HEK293 (cell line): ENCODE measurements around the gene CLTB.

Experiments
- CTCF ChIA-PET: fragments of 350-600 bp; formaldehyde crosslinking; extraction: SDS; loops from one replicate; lab custom pipeline; 2021; ENCODE audit warnings: antibody characterized with exemption; lab: Yijun Ruan, JAX
- POLR2A ChIA-PET: fragments of 300-600 bp; formaldehyde crosslinking; extraction: SDS; loops from one replicate; lab custom pipeline; 2020; ENCODE audit warnings: antibody characterized with exemption, inconsistent platforms; lab: Yijun Ruan, JAX
- H3K27ac ChIP-seq: fragments of 200-500 bp; sonication (Bioruptor generic); 2 replicates; pipeline ENCODE4 v1.5.1; 2014; ENCODE audit warnings: low read depth, low read length, control low read depth, inconsistent platforms; ENCODE audit errors: extremely low read depth
- H3K36me3 ChIP-seq, 2 experiments: fragments of 200-500 bp in 1 of 2; sonication (Bioruptor generic) in 1 of 2; 1 replicate in 1 of 2; 2 replicates in 1 of 2; pipeline ENCODE4 v1.5.1; 2014 to 2017; ENCODE audit warnings: inconsistent platforms in 2 of 2, low read length in 2 of 2; ENCODE audit not compliant: control insufficient read depth in 2 of 2, insufficient read depth in 1 of 2
- H3K4me1 ChIP-seq: fragments of 200-500 bp; sonication (Bioruptor generic); 2 replicates; pipeline ENCODE4 v1.5.1; 2014; ENCODE audit warnings: mild to moderate bottlenecking, low read length, inconsistent platforms; ENCODE audit not compliant: control insufficient read depth, insufficient read depth
- H3K4me3 ChIP-seq: 2 replicates; pipeline ENCODE4 v1.5.1; 2011; ENCODE audit warnings: low read depth, mild to moderate bottlenecking, control low read depth, low read length, moderate library complexity
- H3K9me3 ChIP-seq: fragments of 200-500 bp; sonication (Bioruptor generic); 2 replicates; pipeline ENCODE4 v1.5.1; 2014; ENCODE audit warnings: low read depth, low read length, inconsistent platforms; ENCODE audit not compliant: control insufficient read depth, insufficient read depth
- EGR2 ChIP-seq: fragments of 450-650 bp; formaldehyde crosslinking; IDR thresholded peaks from 2 replicates; pipeline ENCODE4 v1.5.1; 2016; ENCODE audit warnings: low read depth, missing biosample characterization, missing genetic modification characterization
- GFI1B ChIP-seq: fragments of 450-650 bp; formaldehyde crosslinking; IDR thresholded peaks from 2 replicates; pipeline ENCODE4 v1.5.1; 2016; ENCODE audit warnings: missing biosample characterization, missing genetic modification characterization
- GLIS1 ChIP-seq: fragments of 450-650 bp; formaldehyde crosslinking; IDR thresholded peaks from 2 replicates; pipeline ENCODE4 v1.5.1; 2016; ENCODE audit warnings: missing biosample characterization, missing genetic modification characterization
- KLF1 ChIP-seq: fragments of 450-650 bp; formaldehyde crosslinking; IDR thresholded peaks from 2 replicates; pipeline ENCODE4 v1.5.1; 2016; ENCODE audit warnings: missing biosample characterization, missing genetic modification characterization
- MYNN ChIP-seq: fragments of 450-650 bp; formaldehyde crosslinking; IDR thresholded peaks from 2 replicates; pipeline ENCODE4 v1.5.1; 2016; ENCODE audit warnings: missing biosample characterization, missing genetic modification characterization, borderline replicate concordance
- OSR2 ChIP-seq: fragments of 450-650 bp; formaldehyde crosslinking; IDR thresholded peaks from 2 replicates; pipeline ENCODE4 v1.5.1; 2016; ENCODE audit warnings: missing biosample characterization, missing genetic modification characterization
- SCRT2 ChIP-seq: fragments of 450-650 bp; formaldehyde crosslinking; IDR thresholded peaks from 2 replicates; pipeline ENCODE4 v1.5.1; 2016; ENCODE audit warnings: missing biosample characterization, missing genetic modification characterization
- SP2 ChIP-seq: fragments of 450-650 bp; formaldehyde crosslinking; IDR thresholded peaks from 2 replicates; pipeline ENCODE4 v1.5.1; 2016; ENCODE audit warnings: missing biosample characterization, missing genetic modification characterization
- ZEB2 ChIP-seq: fragments of 450-650 bp; formaldehyde crosslinking; IDR thresholded peaks from 2 replicates; pipeline ENCODE4 v1.5.1; 2016; ENCODE audit warnings: missing biosample characterization, missing genetic modification characterization
- ZNF121 ChIP-seq: fragments of 450-650 bp; formaldehyde crosslinking; IDR thresholded peaks from 2 replicates; pipeline ENCODE4 v1.5.1; 2016; ENCODE audit warnings: missing biosample characterization, missing genetic modification characterization
- ZNF341 ChIP-seq: fragments of 450-650 bp; formaldehyde crosslinking; IDR thresholded peaks from 2 replicates; pipeline ENCODE4; 2016; ENCODE audit warnings: low read depth, missing biosample characterization, missing genetic modification characterization
- ZNF416 ChIP-seq: fragments of 450-650 bp; formaldehyde crosslinking; IDR thresholded peaks from 2 replicates; pipeline ENCODE4 v1.5.1; 2016; ENCODE audit warnings: missing biosample characterization, missing genetic modification characterization
- ZNF555 ChIP-seq: fragments of 450-650 bp; formaldehyde crosslinking; conservative IDR thresholded peaks from 2 replicates; pipeline ENCODE4 v1.5.1; 2017; ENCODE audit warnings: missing biosample characterization, mild to moderate bottlenecking, missing genetic modification characterization, inconsistent platforms
- ZNF629 ChIP-seq: fragments of 450-650 bp; formaldehyde crosslinking; IDR thresholded peaks from 2 replicates; pipeline ENCODE4 v1.5.1; 2017; ENCODE audit warnings: missing biosample characterization, missing genetic modification characterization
- ZNF76 ChIP-seq: fragments of 450-650 bp; formaldehyde crosslinking; IDR thresholded peaks from 2 replicates; pipeline ENCODE4; 2016; ENCODE audit warnings: low read depth, missing biosample characterization, missing genetic modification characterization, borderline replicate concordance
- ZNF776 ChIP-seq: fragments of 450-650 bp; formaldehyde crosslinking; IDR thresholded peaks from 2 replicates; pipeline ENCODE4 v1.5.0; 2017; ENCODE audit warnings: missing biosample characterization, missing genetic modification characterization, borderline replicate concordance
- TF ChIP-seq, protein P1 (sequence below): fragments of 450-650 bp; IDR thresholded peaks from 2 replicates; pipeline ENCODE4 v1.5.1; 2018; ENCODE audit warnings: missing biosample characterization, missing genetic modification characterization
- TF ChIP-seq, protein P2 (sequence below): fragments of 450-650 bp; formaldehyde crosslinking; IDR thresholded peaks from 2 replicates; pipeline ENCODE4 v1.5.1; 2016; ENCODE audit warnings: missing biosample characterization, missing genetic modification characterization
- TF ChIP-seq, protein P3 (sequence below): fragments of 450-650 bp; formaldehyde crosslinking; conservative IDR thresholded peaks from 2 replicates; pipeline ENCODE4 v1.5.1; 2016; ENCODE audit warnings: low read depth, missing biosample characterization, missing genetic modification characterization

The CLTB gene

DNA sequence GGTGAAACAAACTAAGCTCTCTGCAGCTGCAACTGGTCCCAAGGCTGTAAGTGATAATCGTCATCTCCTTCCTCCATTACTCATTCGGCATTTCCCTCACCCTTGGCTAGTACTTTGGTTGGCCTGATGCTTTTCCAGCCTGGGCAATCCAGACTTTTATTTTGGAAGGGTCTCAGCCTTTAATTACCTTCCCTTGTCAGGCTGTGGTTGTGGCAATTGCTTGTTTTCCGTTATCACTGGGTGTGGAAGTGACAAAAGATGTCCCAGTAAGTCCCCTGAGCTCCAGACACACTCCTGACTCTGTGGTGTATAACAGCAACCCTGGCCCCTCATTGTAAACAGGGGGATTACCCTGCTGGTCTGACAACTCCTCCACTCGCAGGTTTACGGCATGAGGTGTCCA lies 25.6 kb upstream of the CLTB start:
- POLR2A ChIA-PET: interaction anchor here (0.7 kb wide), 1 partner anchor 23 kb away, joined by 3 read pairs; no protein-coding TSS in a partner anchor
- Histone ChIP-seq H3K4me3 (no peak overlapping the region), H3K36me3 (no peaks in the 10 kb centered on the region), H3K27ac (no peak overlapping the region), H3K4me1 (no peaks in the 10 kb centered on the region), H3K9me3 (no peaks in the 10 kb centered on the region)
- TF ChIP-seq ZNF776 (tag by site-specific recombination) (no peak), MYNN (tag by site-specific recombination) (peak; percentile 97)
- TF ChIP-seq, protein P1, sequence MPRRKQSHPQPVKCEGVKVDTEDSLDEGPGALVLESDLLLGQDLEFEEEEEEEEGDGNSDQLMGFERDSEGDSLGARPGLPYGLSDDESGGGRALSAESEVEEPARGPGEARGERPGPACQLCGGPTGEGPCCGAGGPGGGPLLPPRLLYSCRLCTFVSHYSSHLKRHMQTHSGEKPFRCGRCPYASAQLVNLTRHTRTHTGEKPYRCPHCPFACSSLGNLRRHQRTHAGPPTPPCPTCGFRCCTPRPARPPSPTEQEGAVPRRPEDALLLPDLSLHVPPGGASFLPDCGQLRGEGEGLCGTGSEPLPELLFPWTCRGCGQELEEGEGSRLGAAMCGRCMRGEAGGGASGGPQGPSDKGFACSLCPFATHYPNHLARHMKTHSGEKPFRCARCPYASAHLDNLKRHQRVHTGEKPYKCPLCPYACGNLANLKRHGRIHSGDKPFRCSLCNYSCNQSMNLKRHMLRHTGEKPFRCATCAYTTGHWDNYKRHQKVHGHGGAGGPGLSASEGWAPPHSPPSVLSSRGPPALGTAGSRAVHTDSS: peak; percentile 21; the same call in 1 of the 2 replicates
- CTCF ChIA-PET: interaction anchor here (0.6 to 1.6 kb wide), 5 partner anchors 11 to 925 kb away, joined by 3 to 5 read pairs (median 4); no protein-coding TSS in a partner anchor

DNA sequence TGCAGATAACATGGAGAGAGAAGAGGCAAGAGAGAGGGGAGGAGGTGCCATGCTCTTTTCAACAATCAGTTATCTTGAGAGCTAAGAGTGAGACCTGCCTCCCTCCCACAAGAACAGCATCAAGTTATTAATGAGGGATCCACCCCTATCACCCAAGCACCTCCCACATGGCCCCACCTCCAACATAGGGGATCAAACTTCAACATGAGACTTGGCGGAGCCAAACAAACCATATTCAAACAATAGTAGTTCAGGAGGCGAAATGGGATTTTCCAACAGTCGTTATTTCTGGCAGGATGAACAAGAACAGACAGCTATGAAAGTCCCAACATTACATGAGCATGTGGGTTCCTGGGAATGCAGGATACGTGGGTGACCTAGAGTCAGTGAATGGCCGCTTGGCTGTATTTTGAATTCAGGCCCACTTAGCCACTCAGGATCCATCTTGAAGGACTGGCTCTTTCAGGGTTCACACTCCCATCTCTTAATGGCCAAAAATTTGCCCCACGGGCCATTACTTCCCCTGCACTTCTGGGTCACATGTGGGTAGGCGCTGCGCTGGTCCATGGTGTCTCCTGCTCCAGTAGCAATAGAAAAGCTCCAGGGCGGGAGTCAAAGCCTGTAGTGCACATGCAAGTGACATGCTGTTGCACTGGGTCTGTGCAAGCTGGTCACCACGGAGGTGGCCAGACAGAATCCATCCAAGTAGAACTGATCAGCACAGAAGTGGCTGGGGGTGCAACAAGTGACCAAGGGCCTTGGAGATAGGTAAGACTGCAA lies 24.8 kb upstream of the CLTB start:
- ChIA-PET CTCF (interaction anchor here (0.6 to 1.6 kb wide), 3 partner anchors 24 to 132 kb away, joined by 3 to 4 read pairs (median 4); no protein-coding TSS in a partner anchor), POLR2A (interaction anchor here (0.6 kb wide), 1 partner anchor 79 kb away, joined by 3 read pairs; no protein-coding TSS in a partner anchor)

DNA sequence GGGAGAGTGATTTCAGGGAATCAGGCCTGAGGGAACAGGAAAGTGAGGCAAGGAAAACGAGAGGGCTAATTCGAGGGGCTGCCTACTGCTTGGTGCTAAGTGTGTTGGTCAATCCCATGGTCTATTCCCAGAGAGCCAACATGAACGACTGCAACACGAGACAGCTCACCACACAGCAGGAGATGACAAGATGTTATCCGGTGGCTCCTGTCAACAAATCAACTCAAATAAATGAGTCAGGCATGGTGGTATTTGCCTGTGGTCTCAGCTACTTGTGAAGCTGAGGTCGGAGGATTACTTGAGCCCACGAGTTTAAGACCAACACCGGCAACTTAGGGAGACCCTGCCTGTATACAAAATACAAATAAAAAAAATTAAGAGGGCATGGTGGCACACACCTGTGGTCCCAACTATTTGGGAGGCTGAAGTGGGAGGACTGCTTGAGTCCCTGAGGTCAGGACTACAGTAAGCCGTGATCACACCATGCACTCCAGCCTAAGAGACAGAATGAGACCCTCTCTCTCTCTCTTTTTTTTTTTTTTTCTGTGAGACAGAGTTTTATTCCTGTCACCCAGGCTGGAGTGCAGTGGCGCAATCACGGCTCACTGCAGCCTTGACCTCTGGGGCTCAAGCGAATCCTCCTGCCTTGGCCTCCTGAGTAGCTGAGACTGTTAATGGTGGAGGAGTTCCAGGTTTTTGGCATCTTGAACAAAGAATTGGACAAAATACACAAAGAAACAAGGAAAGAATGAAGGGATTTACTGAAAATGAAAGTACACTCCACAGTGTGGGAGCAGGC lies 22.8 kb upstream of the CLTB start:
- no peaks in the 10 kb centered on the region for H3K36me3 ChIP-seq
- ChIA-PET CTCF (interaction anchor here (0.6 to 1.5 kb wide), 4 partner anchors 8 to 21 kb away, joined by 3 to 7 read pairs (median 3); no protein-coding TSS in a partner anchor), POLR2A (interaction anchor here (1.8 kb wide), 1 partner anchor 9 kb away, joined by 4 read pairs; the partner anchor contains the start of gene FAF2)
- H3K4me3 ChIP-seq: no peak overlapping the region
- no peaks in the 10 kb centered on the region for H3K9me3 ChIP-seq
- no peaks in the 10 kb centered on the region for H3K4me1 ChIP-seq
- H3K27ac ChIP-seq: no peak overlapping the region
- TF ChIP-seq KLF1: no peak
- peak; percentile 93 for TF ChIP-seq OSR2 (tag by site-specific recombination)
- no peak for TF ChIP-seq ZNF416 (tag by site-specific recombination)
- TF ChIP-seq ZEB2: peak; percentile 50; the same call in 1 of the 2 replicates
- TF ChIP-seq, protein P2, sequence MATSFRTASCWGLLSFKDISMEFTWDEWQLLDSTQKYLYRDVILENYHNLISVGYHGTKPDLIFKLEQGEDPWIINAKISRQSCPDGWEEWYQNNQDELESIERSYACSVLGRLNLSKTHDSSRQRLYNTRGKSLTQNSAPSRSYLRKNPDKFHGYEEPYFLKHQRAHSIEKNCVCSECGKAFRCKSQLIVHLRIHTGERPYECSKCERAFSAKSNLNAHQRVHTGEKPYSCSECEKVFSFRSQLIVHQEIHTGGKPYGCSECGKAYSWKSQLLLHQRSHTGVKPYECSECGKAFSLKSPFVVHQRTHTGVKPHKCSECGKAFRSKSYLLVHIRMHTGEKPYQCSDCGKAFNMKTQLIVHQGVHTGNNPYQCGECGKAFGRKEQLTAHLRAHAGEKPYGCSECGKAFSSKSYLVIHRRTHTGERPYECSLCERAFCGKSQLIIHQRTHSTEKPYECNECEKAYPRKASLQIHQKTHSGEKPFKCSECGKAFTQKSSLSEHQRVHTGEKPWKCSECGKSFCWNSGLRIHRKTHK: no peak
- TF ChIP-seq GLIS1 (tag by site-specific recombination): 0 out of 2 replicates have a peak, but pooled peaks have one; percentile 33
- 0 out of 2 replicates have a peak, but pooled peaks have one; percentile 26 for TF ChIP-seq ZNF629 (tag by site-specific recombination)
- no peak for TF ChIP-seq ZNF555 (tag by site-specific recombination)
- TF ChIP-seq GFI1B (tag by site-specific recombination): no peak

More for the DNA sequence above, 24.8 kb upstream of the CLTB start:
- Histone ChIP-seq H3K36me3 (no peaks in the 10 kb centered on the region), H3K27ac (no peak overlapping the region), H3K4me1 (no peaks in the 10 kb centered on the region), H3K9me3 (no peaks in the 10 kb centered on the region)
- peak; percentile 68; the same call in 1 of the 2 replicates for TF ChIP-seq EGR2 (tag by site-specific recombination)
- TF ChIP-seq, protein P3, sequence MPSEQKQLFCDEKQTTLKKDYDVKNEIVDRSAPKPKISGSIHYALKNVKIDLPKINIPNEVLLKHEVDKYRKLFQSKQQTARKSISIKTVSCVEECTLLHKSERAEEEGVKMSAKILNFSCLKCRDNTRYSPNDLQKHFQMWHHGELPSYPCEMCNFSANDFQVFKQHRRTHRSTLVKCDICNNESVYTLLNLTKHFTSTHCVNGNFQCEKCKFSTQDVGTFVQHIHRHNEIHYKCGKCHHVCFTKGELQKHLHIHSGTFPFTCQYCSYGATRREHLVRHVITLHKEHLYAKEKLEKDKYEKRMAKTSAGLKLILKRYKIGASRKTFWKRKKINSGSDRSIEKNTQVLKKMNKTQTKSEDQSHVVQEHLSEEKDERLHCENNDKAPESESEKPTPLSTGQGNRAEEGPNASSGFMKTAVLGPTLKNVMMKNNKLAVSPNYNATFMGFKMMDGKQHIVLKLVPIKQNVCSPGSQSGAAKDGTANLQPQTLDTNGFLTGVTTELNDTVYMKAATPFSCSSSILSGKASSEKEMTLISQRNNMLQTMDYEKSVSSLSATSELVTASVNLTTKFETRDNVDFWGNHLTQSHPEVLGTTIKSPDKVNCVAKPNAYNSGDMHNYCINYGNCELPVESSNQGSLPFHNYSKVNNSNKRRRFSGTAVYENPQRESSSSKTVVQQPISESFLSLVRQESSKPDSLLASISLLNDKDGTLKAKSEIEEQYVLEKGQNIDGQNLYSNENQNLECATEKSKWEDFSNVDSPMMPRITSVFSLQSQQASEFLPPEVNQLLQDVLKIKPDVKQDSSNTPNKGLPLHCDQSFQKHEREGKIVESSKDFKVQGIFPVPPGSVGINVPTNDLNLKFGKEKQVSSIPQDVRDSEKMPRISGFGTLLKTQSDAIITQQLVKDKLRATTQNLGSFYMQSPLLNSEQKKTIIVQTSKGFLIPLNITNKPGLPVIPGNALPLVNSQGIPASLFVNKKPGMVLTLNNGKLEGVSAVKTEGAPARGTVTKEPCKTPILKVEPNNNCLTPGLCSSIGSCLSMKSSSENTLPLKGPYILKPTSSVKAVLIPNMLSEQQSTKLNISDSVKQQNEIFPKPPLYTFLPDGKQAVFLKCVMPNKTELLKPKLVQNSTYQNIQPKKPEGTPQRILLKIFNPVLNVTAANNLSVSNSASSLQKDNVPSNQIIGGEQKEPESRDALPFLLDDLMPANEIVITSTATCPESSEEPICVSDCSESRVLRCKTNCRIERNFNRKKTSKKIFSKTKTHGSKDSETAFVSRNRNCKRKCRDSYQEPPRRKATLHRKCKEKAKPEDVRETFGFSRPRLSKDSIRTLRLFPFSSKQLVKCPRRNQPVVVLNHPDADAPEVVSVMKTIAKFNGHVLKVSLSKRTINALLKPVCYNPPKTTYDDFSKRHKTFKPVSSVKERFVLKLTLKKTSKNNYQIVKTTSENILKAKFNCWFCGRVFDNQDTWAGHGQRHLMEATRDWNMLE (tag by site-specific recombination): no peak
- peak; percentile 80 for TF ChIP-seq SCRT2 (tag by site-specific recombination)
- TF ChIP-seq SP2 (tag by site-specific recombination): no peak
- TF ChIP-seq ZNF121: no peak
- no peak for TF ChIP-seq ZNF76 (tag by site-specific recombination)
- TF ChIP-seq ZNF341 (tag by site-specific recombination): 0 out of 2 replicates have a peak, but pooled peaks have one; percentile 9
- TF ChIP-seq, all 188 proteins: peak for 3
- H3K4me3 ChIP-seq: no peak overlapping the region
